ENCODE results near the gene MYF5.
"Not testable (repeated sequence)": the region's sequence is repeated elsewhere in the genome, so short reads cannot be mapped to it uniquely, and the experiment has no call there.

The MYF5 gene

DNA sequence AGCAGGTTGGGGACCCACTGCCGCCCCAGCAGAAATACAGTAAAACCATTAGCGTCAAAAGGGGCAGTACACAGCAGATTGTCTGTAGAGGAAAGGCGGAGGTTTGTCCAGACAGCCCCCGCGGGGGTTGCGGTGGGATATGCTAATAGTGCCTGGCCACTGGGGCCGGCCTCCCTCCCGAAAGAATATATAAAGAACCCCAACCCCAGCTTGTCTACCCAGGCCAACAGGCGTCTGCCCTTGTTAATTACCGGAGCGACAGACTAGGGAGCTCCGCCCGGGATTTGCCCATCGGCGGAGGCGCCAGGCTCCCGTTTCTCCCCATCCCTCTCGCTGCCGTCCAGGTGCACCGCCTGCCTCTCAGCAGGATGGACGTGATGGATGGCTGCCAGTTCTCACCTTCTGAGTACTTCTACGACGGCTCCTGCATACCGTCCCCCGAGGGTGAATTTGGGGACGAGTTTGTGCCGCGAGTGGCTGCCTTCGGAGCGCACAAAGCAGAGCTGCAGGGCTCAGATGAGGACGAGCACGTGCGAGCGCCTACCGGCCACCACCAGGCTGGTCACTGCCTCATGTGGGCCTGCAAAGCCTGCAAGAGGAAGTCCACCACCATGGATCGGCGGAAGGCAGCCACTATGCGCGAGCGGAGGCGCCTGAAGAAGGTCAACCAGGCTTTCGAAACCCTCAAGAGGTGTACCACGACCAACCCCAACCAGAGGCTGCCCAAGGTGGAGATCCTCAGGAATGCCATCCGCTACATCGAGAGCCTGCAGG is at the start of gene MYF5:
Gene MYF5 (plus strand): TSS at position 217 of the 774 bp plus-strand sequence. CDS start 152 bp downstream, at position 369.
- DNase-seq (ENCODE audit: low read depth in 2 of 2) = no peak

DNA sequence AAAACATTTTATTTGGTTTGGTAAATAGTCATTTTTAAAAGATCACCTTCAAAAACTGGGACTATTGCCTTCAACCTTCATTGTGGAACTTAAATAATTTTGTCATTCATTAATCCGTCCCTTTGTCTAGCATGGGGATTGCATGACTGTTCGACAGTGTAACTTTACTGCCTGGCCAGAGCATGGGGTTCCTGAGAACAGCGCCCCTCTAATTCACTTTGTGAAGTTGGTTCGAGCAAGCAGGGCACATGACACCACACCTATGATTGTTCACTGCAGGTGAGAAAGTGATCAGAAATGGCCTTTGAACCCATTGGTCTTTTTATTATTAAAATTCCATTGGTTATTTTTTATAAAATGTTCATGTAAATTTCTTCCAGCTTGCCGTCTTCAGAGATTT is 46.5 kb upstream of the MYF5 start:
- DNase-seq (ENCODE audit: low read depth in 2 of 2) = no peak

DNA sequence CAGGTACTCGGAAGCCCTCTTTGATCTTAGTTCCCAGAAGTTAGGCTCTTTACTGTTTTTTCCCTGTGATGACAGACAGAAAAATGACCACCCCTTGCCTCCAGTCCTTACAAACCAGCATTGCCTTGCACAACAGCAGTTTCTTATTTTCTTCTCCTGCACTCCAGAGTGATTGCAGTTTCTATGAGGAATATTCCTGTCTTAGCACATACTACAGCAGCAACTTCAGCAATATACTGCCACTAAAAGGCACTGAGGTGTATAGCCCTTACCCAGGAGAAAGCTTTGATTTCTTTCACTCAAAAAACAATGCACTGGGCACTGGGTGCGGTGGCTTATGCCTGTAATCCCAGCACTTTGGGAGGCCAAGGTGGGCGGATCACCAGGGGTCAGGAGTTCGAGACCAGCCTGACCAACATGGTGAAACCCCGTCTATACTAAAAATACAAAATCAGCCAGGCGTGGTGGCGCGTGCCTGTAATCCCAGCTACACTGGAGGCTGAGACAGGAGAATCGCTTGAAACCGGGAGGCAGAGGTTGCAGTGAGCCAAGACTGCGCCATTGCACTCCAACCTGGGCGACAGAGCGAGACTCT is 40.6 kb upstream of the MYF5 start:
- not testable (repeated sequence) for DNase-seq (ENCODE audit: low read depth in 2 of 2)

DNA sequence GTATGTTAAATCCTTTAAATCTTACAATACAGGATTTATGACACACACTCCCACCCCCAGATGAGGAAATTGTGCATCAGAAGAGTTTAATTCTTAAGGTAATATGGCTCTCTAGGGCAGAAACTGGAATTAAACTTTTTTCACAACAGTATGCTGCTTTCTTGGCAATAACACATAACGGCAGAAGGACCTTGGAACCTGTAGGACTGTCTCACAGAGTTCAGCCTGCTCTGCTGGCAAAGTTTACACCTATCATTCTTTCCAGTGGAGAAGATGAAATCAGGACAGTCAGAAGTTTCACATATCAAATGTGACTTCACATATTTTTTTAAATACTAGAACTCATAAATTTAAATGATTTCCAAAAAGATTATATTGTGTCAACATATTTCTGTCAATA is 39.9 kb upstream of the MYF5 start:
- no peak for DNase-seq (ENCODE audit: low read depth in 2 of 2)

DNA sequence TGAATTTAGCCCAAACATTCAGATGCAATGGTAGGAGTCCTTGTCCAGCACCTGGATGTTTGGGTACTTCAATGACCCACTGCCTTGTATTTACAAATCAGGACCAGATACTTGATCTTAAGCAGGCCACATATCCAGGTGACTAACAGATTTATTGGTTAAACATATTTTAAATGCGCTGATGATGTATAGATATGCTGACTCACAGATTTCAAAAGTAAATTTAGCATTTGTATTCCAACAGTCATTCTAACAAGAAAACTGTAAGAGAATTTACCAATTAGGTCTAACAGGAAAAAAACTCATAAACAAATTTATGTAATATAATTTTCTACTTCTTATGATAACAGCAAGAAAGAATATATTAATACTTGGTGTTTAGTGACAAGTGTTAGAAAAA is 38.7 kb upstream of the MYF5 start:
- no peak for DNase-seq (ENCODE audit: low read depth in 2 of 2)

DNA sequence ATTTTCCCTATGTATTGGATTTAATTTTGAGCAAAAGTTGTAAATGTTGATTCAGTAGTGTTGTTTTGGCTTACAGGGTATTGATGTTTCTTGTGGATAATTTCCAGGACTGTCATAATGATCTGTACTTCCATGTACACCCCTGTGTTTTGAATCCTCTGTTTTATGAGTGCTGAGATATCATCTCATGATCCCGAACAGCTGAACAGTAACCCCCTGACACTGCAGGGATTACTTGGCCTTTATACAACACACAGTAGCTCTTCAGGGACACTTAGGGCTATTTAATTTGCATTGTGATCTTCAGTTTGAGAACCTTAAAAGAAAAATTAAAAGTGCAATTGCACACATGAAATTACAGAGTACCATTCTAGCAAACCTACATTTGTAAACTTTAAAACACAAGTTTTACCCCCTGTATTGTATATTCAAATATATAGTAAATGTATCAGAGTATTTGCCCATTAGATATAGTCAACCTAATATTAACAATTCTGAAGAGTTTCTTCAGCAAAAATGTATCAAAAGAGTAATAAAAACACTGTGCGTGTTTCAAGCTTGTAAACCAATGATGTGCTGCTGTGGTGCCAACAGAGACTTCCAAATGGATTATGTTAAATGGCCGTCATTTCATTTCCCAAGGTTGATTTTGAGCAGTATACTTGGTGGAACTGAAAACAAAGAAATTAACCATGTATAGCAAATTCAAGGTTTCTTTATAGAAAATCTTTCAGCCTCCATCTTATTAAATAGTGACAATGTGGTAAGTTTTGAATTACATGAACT is 37.2 kb upstream of the MYF5 start:
- DNase-seq (ENCODE audit: low read depth in 2 of 2) = no peak

DNA sequence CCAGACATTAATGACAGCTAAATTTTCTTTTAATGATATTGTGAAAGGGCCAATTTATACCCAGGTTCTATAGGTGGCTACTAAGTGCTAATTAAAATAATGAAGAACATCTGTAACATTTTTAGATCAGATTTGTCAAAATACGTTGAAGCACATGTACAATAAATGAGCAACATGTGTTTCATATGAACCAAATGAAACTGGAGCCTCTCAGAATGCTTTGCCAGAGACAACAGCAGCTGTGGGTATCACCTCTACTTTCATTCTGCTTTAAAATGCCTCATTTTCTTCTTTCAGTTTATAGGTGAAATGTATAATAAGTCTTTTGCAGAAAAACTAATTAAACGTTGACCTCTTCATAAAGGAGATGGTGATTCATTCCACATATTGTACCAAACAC is 35.4 kb upstream of the MYF5 start:
- DNase-seq (ENCODE audit: low read depth in 2 of 2) = no peak

DNA sequence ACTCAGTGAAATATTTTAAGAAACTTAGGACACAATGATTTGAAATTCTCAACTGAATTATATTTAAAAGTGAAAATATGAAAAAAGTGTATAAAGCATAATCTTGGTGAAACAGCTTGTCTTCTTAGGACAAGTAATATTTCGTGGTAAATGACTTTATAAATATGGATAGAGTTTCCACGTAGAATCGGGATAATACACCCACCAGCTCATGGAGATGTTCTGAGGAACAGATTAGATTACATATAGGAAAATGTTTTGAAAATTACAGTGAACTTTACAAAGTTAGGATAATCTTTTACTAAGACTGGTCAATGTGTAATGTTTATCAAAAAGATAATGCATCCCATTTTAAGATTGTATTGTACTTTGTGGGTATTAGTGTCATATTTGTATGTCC is 34.9 kb upstream of the MYF5 start:
- DNase-seq (ENCODE audit: low read depth in 2 of 2) = no peak

DNA sequence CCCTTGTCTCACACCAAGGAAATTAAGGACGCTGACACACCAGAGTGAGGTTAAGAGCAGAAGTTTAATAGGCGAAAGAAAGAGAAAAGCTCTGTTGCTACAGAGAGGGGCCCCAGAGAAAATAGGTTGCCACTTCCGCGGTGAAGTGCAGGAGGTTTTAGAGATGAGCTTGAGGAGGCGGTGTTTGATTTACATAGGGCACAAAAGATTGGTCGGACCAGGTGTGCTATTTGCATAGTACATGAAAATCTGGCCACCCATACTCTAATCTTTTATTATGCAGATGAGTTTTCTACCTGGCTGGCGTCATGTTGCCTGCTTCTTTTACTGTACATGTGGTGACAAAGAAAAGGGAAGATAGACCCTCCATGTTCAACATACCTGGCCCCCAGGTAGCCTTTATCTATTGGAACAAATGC is 32.6 kb upstream of the MYF5 start:
- DNase-seq (ENCODE audit: low read depth in 2 of 2) = no peak

DNA sequence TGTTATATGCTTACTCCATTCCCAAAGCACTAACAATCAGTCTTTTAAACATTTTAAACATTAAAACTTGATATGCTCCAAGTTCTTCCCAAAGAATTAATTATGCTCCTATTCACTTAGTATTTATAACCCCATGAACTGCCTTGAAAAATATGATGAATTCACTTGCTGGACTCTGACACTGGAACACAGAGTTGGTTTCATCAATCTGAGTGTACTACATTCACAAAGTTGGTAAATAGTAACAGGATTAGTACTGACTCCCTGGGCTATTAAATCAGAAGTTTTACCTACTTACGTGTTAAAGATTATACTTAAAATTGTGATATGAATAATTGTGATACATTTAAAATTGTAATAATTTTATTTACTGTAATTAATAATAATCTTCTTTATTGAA is 26.6 kb upstream of the MYF5 start:
- no peak for DNase-seq (ENCODE audit: low read depth in 2 of 2)

DNA sequence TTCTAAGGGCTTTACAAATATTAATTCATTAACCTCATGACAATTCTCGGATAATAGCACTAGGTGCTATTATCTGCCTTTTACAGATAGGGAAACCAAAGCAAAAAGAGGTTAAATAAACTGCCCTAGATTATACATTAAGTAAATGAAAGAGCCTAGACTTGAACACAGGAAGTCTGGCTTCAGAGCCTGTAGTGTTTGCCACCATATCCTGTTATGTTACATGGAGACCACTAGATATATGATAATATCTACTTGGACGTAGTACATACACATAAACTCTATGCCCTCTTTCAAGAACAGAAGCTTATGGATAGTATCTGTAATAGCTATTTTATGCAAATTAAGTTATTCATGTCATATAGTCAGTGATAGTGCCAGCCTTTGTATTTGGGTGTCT is 26.2 kb upstream of the MYF5 start:
- DNase-seq (ENCODE audit: low read depth in 2 of 2) = no peak

DNA sequence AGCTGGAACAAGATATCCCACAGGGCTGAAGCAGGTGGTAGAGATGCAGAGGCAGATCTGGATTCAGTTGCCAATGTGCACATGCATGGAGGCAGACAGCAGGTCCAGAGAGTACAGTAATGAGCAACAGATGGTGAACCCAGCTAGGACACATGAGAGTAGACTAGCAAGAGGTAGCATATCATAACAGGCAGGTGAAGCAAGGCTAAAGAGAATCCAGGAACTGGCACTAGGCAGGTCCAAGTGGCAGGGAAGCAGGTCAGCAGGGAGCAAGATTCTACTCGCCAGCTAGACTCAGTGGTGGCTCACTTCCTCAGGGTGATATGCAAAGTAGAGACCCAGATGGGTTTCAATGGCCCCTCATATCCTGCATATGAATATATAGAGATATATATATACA is 24.6 kb upstream of the MYF5 start:
- no peak for DNase-seq (ENCODE audit: low read depth in 2 of 2)

DNA sequence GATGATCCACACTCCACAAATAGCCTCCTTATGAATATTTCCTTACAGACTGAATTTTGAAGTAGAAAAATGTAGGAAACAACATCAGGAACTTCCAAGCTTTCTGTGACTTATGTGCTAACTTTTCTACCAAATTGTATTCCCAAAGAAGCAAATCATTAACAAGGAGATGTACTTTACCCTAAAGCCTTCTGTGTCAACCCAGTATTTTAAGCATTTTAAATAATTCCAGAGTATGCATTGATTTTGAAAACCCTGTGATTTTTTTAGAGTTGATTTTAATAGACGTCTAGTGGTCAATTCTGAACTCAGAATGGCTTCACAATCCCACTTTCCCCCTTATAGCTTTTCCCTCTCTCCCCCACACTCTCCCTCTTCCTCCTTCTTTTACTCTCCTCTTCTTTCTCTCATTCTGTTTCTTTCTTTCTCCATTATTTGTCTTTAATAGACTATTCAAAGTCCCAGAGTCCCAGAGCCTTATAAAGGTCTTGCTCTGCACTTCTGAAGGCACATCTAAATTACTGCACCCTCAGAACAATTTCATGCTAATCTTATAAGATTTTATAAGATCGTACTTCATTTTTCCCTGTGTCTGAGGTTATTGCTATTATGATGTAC is 19.3 kb upstream of the MYF5 start:
- no peak for DNase-seq (ENCODE audit: low read depth in 2 of 2)

DNA sequence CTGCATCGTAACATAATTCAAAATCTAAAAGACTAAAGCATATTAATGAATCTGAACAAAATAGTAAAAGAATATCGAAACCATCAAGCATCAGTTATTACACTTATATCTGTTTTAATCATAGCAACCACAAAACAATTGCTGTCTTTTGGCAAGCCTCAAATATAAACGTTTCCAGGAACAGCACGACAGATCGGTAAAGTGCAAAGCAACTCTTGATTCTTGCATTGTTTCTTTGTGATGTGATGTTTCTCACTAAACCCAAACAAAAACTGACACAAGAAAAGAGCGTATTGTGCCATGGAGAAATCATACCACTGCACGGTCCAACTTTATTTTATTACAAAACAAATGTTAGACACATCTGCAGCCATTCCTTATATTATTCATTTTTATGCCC is 18.5 kb upstream of the MYF5 start:
- DNase-seq (ENCODE audit: low read depth in 2 of 2) = no peak

DNA sequence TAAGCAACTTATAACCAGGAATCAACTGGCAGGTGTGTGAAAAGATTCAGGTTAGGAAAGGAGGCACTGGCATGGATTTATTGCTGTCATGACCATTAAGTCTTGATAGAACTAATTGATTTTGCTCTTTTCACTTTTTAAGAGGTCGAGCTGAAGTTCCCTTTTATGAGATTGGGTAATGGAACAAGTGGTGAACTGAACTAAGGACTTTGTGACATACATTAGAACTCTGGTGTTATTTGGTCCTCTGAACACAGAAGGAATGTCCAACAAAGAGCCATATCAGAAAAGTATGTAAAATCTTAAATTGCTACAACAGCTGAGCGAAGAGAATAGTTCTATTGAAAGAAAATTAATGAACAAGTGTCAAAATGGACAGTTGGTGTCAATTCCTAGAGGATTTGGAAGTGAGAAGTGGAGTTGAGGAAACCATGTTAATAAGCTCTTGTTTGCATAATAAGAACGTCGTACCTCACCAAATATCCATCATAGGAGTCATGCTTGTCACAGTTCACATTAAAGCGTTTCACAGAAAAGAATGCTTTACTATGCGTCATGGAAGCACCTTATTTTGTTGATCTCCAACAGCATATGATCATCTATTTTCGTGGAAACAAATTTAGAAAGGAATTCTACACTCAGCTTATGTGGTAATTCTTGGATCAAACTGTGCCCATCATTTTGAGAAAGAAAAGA is 17.7 kb upstream of the MYF5 start:
- no peak for DNase-seq (ENCODE audit: low read depth in 2 of 2)

DNA sequence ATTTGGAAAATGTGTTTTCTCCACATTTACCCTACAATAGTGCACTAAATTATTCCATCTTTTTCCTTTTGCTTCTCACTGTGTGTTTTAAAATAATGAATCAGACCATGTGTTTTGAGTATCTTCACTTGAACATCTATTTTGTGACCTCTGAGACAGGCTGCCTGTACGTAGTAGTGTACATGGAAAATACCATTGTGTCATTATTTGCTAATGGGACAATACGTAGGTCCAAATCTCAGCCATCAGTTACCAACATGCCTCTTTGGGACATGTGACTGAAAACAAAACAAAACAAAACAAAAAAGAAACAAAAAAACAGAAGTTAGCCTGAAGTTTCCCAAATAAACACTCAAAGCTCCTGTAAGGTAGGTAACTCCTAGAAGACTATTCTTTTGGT is 16.4 kb upstream of the MYF5 start:
- DNase-seq (ENCODE audit: low read depth in 2 of 2) = no peak

DNA sequence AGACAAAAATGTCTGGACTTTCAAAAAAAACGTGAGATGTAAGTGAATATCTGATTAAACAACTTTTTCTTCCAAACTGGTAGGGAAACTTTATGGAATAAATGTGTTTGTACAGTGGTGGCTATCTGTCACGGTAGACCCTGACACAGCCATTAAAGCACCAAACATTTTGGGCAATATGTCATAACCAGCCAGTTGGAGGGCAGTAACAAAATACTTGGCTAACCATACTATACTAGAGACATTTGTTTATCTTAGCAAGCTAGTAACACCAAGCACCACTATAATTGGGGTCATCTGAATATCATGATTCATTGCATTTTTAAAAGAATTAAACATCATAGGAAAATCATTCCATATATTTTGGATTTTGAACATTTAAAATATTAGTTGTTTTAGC is 15.3 kb upstream of the MYF5 start:
- DNase-seq (ENCODE audit: low read depth in 2 of 2) = no peak

DNA sequence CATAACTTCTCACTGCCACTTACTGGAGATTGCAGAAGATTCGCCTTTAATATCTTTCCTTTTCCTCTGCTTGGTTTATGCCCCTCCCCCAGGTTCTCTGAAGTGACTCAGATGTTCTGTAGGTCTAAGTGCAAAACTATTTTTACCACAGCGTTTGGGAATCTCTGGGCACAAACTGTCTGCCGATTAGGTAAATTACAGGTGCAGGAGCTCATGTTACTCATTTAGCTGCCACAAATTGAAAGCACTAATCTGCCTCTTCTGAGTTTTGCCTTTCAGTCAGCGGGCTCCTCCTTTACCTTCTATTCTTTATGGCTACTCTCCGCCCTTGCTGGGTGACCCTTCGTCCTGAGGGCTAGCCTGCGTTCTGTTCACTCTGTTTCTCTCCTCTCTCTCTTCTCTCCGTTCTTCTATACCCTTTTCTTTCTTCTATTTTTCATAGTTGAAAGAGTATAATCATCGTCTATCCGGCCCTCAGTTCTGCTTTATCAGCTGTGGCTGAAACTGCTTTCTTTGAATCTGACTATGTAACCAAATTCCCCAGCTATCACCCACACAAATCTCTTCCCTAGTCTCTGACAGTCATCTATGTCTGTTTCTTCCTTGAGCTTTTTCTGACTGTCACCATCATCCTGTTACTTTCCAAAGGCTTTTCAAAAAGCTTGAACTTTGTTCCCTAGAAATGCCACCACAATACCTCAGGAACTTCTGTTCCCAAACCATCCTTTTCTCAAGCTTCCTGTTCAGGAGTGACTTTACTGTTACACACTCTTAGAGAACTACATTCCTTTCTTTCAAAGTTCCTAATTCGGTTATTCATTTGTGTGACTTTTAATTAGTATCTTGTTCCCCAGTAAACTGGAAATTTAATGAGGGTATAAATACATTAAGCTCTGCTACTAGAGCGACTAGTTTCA is 13.6 kb upstream of the MYF5 start:
- no peak for DNase-seq (ENCODE audit: low read depth in 2 of 2)

DNA sequence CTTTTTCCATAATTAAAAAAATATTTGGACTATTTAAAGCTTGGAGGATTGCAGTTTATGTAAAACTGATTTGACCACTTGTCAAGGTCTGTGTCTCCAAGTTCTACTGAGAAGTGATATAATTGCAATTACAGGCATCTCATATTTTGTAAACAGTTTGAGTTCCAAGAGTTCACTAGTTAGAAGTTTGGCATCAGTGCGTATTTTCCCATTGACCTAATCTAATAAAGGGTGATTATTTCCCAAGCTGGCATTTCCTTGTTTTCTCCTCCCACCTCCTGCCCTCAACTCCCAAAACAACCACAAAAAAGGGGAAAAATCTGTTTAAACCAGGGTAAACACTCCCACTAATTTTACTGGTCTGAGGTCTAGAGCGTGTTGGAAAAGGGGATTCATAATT is 12.3 kb upstream of the MYF5 start:
- no peak for DNase-seq (ENCODE audit: low read depth in 2 of 2)

DNA sequence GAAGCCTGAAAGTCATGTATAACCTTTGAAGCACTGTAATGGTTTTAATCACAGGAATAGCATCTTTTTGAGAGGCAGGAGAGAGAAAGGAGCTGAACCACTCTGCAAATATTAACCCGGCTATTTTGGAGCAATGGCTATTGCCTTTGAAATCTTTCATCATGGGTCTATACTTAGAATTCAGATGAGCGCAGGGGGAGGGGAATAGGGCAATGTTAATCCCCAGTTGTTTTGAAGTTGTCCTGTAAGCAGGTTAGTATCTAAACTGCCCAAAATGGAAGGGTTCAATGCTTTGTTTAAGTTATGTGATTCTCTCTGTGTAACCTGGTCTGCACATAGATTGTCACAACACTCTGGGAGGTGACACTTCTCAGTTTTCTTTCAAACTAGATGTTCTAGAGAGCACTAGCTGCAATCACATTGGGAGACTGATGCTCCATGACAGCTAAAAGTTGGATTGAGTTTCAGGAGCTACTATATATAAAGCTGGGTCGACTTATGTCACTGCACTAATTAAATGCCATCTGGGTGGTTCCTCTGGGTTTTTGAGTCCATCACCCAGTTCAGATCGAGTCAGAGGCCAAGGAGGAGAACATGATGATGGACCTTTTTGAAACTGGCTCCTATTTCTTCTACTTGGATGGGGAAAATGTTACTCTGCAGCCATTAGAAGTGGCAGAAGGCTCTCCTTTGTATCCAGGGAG is 9.4 kb upstream of the MYF5 start, which contains the start of gene MYF6:
Gene MYF6 (plus strand): TSS at position 509 of the 704 bp plus-strand sequence. CDS start 86 bp downstream, at position 595.
- no peak for DNase-seq (ENCODE audit: low read depth in 2 of 2)

Measured in stimulated activated CD8-positive, alpha-beta memory T cell treated with anti-CD3 and anti-CD28 coated beads, Interleukin-2, amount 100 ng/mL, for 1 hour (primary cell).